Activated CD4-positive, CD25-positive, alpha-beta regulatory T cell treated with anti-CD3 and anti-CD28 coated beads, Interleukin-2, amount 50 U/mL, for 24 hours (primary cell): Measurements from ENCODE around the gene SLC10A3.
A peak's percentile ranks its signal among the peaks of the same experiment; 100 is the strongest.

ENCODE experiments used
- ATAC-seq, 2 donors: fragments of 150-1000 bp; cut with Tn5 transposase; one replicate each; pipeline ENCODE4 v1.10.0; 2021; ENCODE audit warnings: mild to moderate bottlenecking in 1 of 2, moderate library complexity in 1 of 2

SLC10A3 gene

GRCh38 chrX:154490414-154491083 is at the start of gene SLC10A3:
Gene SLC10A3 (minus strand): TSS chrX:154490629. CDS start chrX:154488940, 1,689 bp downstream.
- peak; percentile 92 to 93 for ATAC-seq

GRCh38 chrX:154539077-154539476 is 48.6 kb upstream of the SLC10A3 start:
- no peak for ATAC-seq

GRCh38 chrX:154535892-154536291 is 45.5 kb upstream of the SLC10A3 start:
- ATAC-seq = no peak

GRCh38 chrX:154534526-154535322 is 44.3 kb upstream of the SLC10A3 start:
- peak; percentile 95 to 96 for ATAC-seq

GRCh38 chrX:154532690-154533089 is 42.3 kb upstream of the SLC10A3 start:
- ATAC-seq = no peak

GRCh38 chrX:154531626-154532025 is 41.2 kb upstream of the SLC10A3 start:
- no peak for ATAC-seq

GRCh38 chrX:154530286-154530685 is 39.9 kb upstream of the SLC10A3 start:
- no peak for ATAC-seq

- ATAC-seq = no peak
Observed at GRCh38 chrX:154529206-154529612, 38.8 kb upstream of the SLC10A3 start.

- peak; percentile 80 to 90 for ATAC-seq
Observed at GRCh38 chrX:154526901-154527675, 36.7 kb upstream of the SLC10A3 start.

GRCh38 chrX:154525606-154526490 is 35.4 kb upstream of the SLC10A3 start:
- no peak for ATAC-seq

- no peak for ATAC-seq
Observed at GRCh38 chrX:154519389-154519788, 29.0 kb upstream of the SLC10A3 start.

- no peak for ATAC-seq
Observed at GRCh38 chrX:154517101-154517781, 26.8 kb upstream of the SLC10A3 start.

GRCh38 chrX:154516656-154517100 is 26.2 kb upstream of the SLC10A3 start:
- ATAC-seq = peak in 1 of 2 donors; percentile 3

GRCh38 chrX:154515966-154516655 is 25.7 kb upstream of the SLC10A3 start, which contains the start of gene FAM3A:
Gene FAM3A (minus strand): TSS chrX:154516232. CDS start chrX:154515772, 460 bp downstream.
- peak; percentile 91 to 93 for ATAC-seq

- no peak for ATAC-seq
Observed at GRCh38 chrX:154515090-154515965, 24.9 kb upstream of the SLC10A3 start.

GRCh38 chrX:154513716-154514115 is 23.3 kb upstream of the SLC10A3 start:
- no peak for ATAC-seq

- no peak for ATAC-seq
Observed at GRCh38 chrX:154512879-154513553, 22.6 kb upstream of the SLC10A3 start.

- no peak for ATAC-seq
Observed at GRCh38 chrX:154511761-154512160, 21.3 kb upstream of the SLC10A3 start.

GRCh38 chrX:154509455-154509854 is 19.0 kb upstream of the SLC10A3 start:
- ATAC-seq = no peak
